ENCODE data around the gene NPC1. TPM values are rescaled to one million over a fixed set of nuclear protein-coding genes. Genes with fewer than 3 reads are reported as not detected.
"Not testable (repeated sequence)": the region's sequence is repeated elsewhere in the genome, so short reads cannot be mapped to it uniquely, and the experiment has no call there.

The NPC1 gene
- total RNA-seq, 2 donors from 2014 or later = 29.9 to 32.3 TPM

DNA sequence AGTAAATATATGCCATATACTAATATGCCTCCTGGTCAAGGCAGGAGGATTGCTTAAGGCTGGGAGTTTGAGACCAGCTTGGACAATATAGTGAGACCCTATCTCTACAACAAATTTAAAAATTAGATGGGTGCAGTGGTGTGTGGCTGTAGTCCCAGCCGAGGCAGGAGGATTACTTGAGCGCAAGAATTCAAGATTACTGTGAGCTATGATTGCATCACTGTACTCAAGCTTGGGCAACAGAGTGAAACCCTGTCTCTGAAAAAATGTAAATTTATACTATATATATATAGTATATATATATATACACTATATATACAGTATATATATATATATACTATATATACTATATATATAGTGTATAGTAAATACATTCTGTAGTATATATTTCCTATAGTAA is 30.0 kb upstream of the NPC1 start:
- Histone ChIP-seq H3K9ac (ENCODE audit: low read depth in 2 of 2, low read length in 2 of 2) (no peak overlapping the region), H3K9me3 (no peaks in the 10 kb centered on the region), H3K36me3 (no peaks in the 10 kb centered on the region), H3K27ac (no peak overlapping the region), H3K4me1 (peaks cover 11% of the 10 kb centered on the region), H3K27me3 (peaks cover 11% of the 10 kb centered on the region), H3K4me3 (no peak overlapping the region)
- TF ChIP-seq, protein P1, sequence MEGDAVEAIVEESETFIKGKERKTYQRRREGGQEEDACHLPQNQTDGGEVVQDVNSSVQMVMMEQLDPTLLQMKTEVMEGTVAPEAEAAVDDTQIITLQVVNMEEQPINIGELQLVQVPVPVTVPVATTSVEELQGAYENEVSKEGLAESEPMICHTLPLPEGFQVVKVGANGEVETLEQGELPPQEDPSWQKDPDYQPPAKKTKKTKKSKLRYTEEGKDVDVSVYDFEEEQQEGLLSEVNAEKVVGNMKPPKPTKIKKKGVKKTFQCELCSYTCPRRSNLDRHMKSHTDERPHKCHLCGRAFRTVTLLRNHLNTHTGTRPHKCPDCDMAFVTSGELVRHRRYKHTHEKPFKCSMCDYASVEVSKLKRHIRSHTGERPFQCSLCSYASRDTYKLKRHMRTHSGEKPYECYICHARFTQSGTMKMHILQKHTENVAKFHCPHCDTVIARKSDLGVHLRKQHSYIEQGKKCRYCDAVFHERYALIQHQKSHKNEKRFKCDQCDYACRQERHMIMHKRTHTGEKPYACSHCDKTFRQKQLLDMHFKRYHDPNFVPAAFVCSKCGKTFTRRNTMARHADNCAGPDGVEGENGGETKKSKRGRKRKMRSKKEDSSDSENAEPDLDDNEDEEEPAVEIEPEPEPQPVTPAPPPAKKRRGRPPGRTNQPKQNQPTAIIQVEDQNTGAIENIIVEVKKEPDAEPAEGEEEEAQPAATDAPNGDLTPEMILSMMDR (IDR thresholded peaks at IDR 0.05) = no peak
- no peak for DNase-seq
- intact Hi-C loops (cut with DNase I) = no loop called here

- Histone ChIP-seq H3K4me3 (no peak overlapping the region), H3K27me3 (peaks cover 6% of the 10 kb centered on the region), H3K9me3 (no peaks in the 10 kb centered on the region), H3K27ac (no peak overlapping the region), H3K4me1 (peaks cover 13% of the 10 kb centered on the region), H3K36me3 (no peaks in the 10 kb centered on the region), H3K9ac (ENCODE audit: low read depth in 2 of 2, low read length in 2 of 2) (no peak overlapping the region)
- intact Hi-C loops (cut with DNase I) = no loop called here
- TF ChIP-seq, protein P1 (IDR thresholded peaks at IDR 0.05) = no peak
- no peak for DNase-seq
These were observed 28.6 kb upstream of the NPC1 start for GRCh38 chr18:23614891-23615290.

GRCh38 chr18:23614413-23614812 is 28.1 kb upstream of the NPC1 start:
- Histone ChIP-seq H3K4me3 (no peak overlapping the region), H3K36me3 (no peaks in the 10 kb centered on the region), H3K27me3 (peaks cover under 1% of the 10 kb centered on the region), H3K27ac (no peak overlapping the region), H3K9me3 (no peaks in the 10 kb centered on the region), H3K9ac (ENCODE audit: low read depth in 2 of 2, low read length in 2 of 2) (no peak overlapping the region), H3K4me1 (peaks cover 12% of the 10 kb centered on the region)
- TF ChIP-seq, protein P1 (IDR thresholded peaks at IDR 0.05) = no peak
- intact Hi-C loops (cut with DNase I) = no loop called here
- no peak for DNase-seq

GRCh38 chr18:23613091-23613475 is 26.8 kb upstream of the NPC1 start:
- intact Hi-C loops (cut with DNase I); H3K9ac ChIP-seq (ENCODE audit: low read depth in 2 of 2, low read length in 2 of 2); H3K27ac ChIP-seq; DNase-seq; H3K9me3 ChIP-seq; H3K27me3 ChIP-seq; H3K36me3 ChIP-seq; H3K4me1 ChIP-seq; H3K4me3 ChIP-seq: not testable (repeated sequence)

DNA sequence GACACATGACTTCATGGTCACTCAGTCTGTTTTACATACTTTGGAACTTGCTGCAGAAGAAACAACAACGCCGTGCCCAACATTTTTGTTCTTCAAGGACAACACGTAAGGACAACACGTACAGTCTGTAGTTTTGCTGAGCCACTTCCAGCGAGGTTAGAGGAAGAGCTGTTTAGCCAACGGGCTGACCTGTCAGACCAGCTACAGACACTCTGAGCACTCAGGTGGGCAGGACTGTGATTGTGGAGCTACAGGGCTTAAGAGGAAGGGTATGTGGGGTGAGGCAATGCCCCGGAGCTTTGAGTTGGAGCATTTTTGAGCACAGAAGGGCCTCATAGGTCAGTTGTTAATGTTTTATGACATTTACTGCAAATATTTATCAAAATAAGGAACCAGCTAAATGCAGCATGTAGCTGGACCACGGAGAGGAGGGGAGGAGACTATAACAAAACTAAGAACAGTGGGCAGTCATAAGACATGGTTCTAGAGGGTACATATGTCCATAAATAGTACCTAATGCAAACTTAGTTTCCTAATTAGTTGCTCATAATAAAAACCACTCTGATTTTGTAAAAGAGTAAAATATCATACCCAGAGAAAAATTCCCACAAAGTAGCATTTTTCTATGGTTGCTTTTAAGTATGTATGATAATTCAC is 26.3 kb upstream of the NPC1 start:
- Histone ChIP-seq H3K27me3 (no peaks in the 10 kb centered on the region), H3K36me3 (no peaks in the 10 kb centered on the region), H3K27ac (no peak overlapping the region), H3K9me3 (no peaks in the 10 kb centered on the region), H3K9ac (ENCODE audit: low read depth in 2 of 2, low read length in 2 of 2) (no peak overlapping the region), H3K4me1 (peaks cover 4% of the 10 kb centered on the region), H3K4me3 (no peak overlapping the region)
- TF ChIP-seq, protein P1 (IDR thresholded peaks at IDR 0.05) = no peak
- intact Hi-C loops (cut with DNase I) = no loop called here
- DNase-seq = no peak

GRCh38 chr18:23609390-23610023 is 23.2 kb upstream of the NPC1 start:
- no peak overlapping the region for H3K4me3 ChIP-seq
- intact Hi-C loops (cut with DNase I) = no loop called here
- H3K27me3 ChIP-seq = no peaks in the 10 kb centered on the region
- no peak for DNase-seq
- TF ChIP-seq, protein P1 (IDR thresholded peaks at IDR 0.05) = no peak
- no peaks in the 10 kb centered on the region for H3K36me3 ChIP-seq
- H3K9ac ChIP-seq (ENCODE audit: low read depth in 2 of 2, low read length in 2 of 2) = no peak overlapping the region
- peaks cover 4% of the 10 kb centered on the region for H3K4me1 ChIP-seq
- no peaks in the 10 kb centered on the region for H3K9me3 ChIP-seq
- no peak overlapping the region for H3K27ac ChIP-seq

All from colonic mucosa (tissue), 4 donors.